H1 (cell line): ENCODE results near the gene MPDU1. TPM values are rescaled to one million over a fixed set of nuclear protein-coding genes. Genes with fewer than 3 reads are reported as not detected.

Source experiments
- CTCF ChIA-PET: fragments of 300-600 bp; sonication (Branson Sonifier 250); formaldehyde crosslinking; loops from one replicate; lab custom pipeline; 2021; ENCODE audit not compliant: partially characterized antibody; lab: Charles Lee
- POLR2A ChIA-PET: fragments of 300-600 bp; sonication (Branson Sonifier 250); formaldehyde crosslinking; loops from one replicate; lab custom pipeline; 2021; ENCODE audit warnings: inconsistent platforms; ENCODE audit not compliant: partially characterized antibody; lab: Charles Lee
- DNase-seq, 2 experiments: peaks; one replicate each; pipeline versions ENCODE4 v3.0.0 to v3.0.0-alpha.2; 2010 to 2022; ENCODE audit warnings: low spot score in 2 of 2, low read depth in 1 of 2, mixed read lengths in 1 of 2
- FAIRE-seq: peaks from 2 replicates; lab custom pipeline; 2011; peaks lifted over from hg19 to GRCh38; lab: Jason Lieb, UNC
- H2AFZ ChIP-seq: 2 replicates; pipeline ENCODE4 v1.8.1; 2012; ENCODE audit warnings: low read length, inconsistent platforms
- H2AK5ac ChIP-seq: 2 replicates; pipeline ENCODE4 v1.6.1; 2013; ENCODE audit warnings: low read depth, low read length
- H2BK120ac ChIP-seq: replicated peaks from 2 replicates; pipeline ENCODE3; 2013; ENCODE audit warnings: low read depth, low read length, inconsistent platforms
- H2BK12ac ChIP-seq: 2 replicates; pipeline ENCODE4 v1.6.1; 2013; ENCODE audit warnings: low read depth, low read length
- H2BK15ac ChIP-seq: 2 replicates; pipeline ENCODE4 v1.6.1; 2013; ENCODE audit warnings: low read length
- H2BK20ac ChIP-seq: 2 replicates; pipeline ENCODE4 v1.6.1; 2013; ENCODE audit warnings: low read length
- H2BK5ac ChIP-seq: 2 replicates; pipeline ENCODE4 v1.6.1; 2013; ENCODE audit warnings: low read depth, low read length
- H3K14ac ChIP-seq: 2 replicates; pipeline ENCODE4 v1.6.1; 2013; ENCODE audit warnings: inconsistent platforms; ENCODE audit not compliant: insufficient read length
- H3K18ac ChIP-seq: 2 replicates; pipeline ENCODE4 v1.6.1; 2013; ENCODE audit warnings: low read length; ENCODE audit errors: extremely low read depth
- H3K23ac ChIP-seq: 2 replicates; pipeline ENCODE4 v1.6.1; 2013; ENCODE audit warnings: inconsistent platforms; ENCODE audit not compliant: insufficient read length
- H3K23me2 ChIP-seq: 2 replicates; pipeline ENCODE4 v1.6.1; 2013; ENCODE audit warnings: low read depth, low read length
- H3K27ac ChIP-seq: 2 replicates; pipeline ENCODE4 v1.6.1; 2011; ENCODE audit warnings: low read depth, low read length, inconsistent platforms
- H3K27me3 ChIP-seq, 4 experiments: replicated peaks in 1 of 4; 1 replicate in 1 of 4; 2 replicates in 3 of 4; pipeline versions ENCODE4 v1.6.1 to v1.8.1; 2011 to 2013; ENCODE audit warnings: low read length in 3 of 4, mild to moderate bottlenecking in 3 of 4, inconsistent platforms in 2 of 4, mixed read lengths in 2 of 4, moderate library complexity in 1 of 4; ENCODE audit not compliant: control insufficient read depth in 3 of 4, insufficient read depth in 3 of 4; ENCODE audit errors: extremely low read depth in 1 of 4
- H3K36me3 ChIP-seq, 4 experiments: 2 replicates each; pipeline versions ENCODE4 v1.6.1 to v1.8.1; 2011 to 2013; ENCODE audit warnings: mild to moderate bottlenecking in 4 of 4, low read length in 3 of 4, moderate library complexity in 2 of 4, control low read depth in 1 of 4, inconsistent platforms in 1 of 4; ENCODE audit not compliant: insufficient read depth in 4 of 4, control insufficient read depth in 2 of 4
- H3K4ac ChIP-seq: replicated peaks from 2 replicates; pipeline ENCODE3; 2013; ENCODE audit warnings: low read length, low read depth, mixed read lengths, inconsistent platforms; ENCODE audit not compliant: insufficient read length
- H3K4me1 ChIP-seq, 4 experiments: replicated peaks in 1 of 4; 1 replicate in 1 of 4; 2 replicates in 3 of 4; pipeline versions ENCODE4 v1.6.1 to v1.8.1; 2011 to 2013; ENCODE audit warnings: low read length in 3 of 4, inconsistent platforms in 2 of 4, mixed read lengths in 1 of 4; ENCODE audit not compliant: insufficient read depth in 4 of 4, control insufficient read depth in 3 of 4
- H3K4me2 ChIP-seq, 2 experiments: 2 replicates each; pipeline versions ENCODE4 v1.6.1 to v1.8.1; 2011 to 2013; ENCODE audit warnings: low read depth in 2 of 2, low read length in 2 of 2, control low read depth in 1 of 2, inconsistent platforms in 1 of 2, mild to moderate bottlenecking in 1 of 2; ENCODE audit not compliant: insufficient read depth in 1 of 2
- H3K4me3 ChIP-seq, 4 experiments: fragments of 200-600, 300-600 bp in 1 of 4; sonication (generic), shearing (Covaris generic), sonication (Bioruptor Twin) in 1 of 4; 2 replicates each; pipeline versions ENCODE4 v1.5.1 to v1.8.1; 2011 to 2016; ENCODE audit warnings: low read length in 4 of 4, low read depth in 3 of 4, control low read depth in 2 of 4, inconsistent platforms in 2 of 4, mild to moderate bottlenecking in 2 of 4, mixed read lengths in 1 of 4, moderate library complexity in 1 of 4; ENCODE audit not compliant: insufficient read depth in 2 of 4; ENCODE audit errors: extremely low read depth in 1 of 4
- H3K56ac ChIP-seq: replicated peaks from 2 replicates; pipeline ENCODE3; 2013; ENCODE audit warnings: low read depth, mild to moderate bottlenecking, mixed read lengths, low read length, inconsistent platforms; ENCODE audit not compliant: insufficient read length
- H3K79me1 ChIP-seq: 2 replicates; pipeline ENCODE4 v1.6.1; 2013; ENCODE audit warnings: low read depth, low read length, control low read depth
- H3K79me2 ChIP-seq, 2 experiments: 2 replicates each; pipeline versions ENCODE4 v1.6.1 to v1.8.1; 2012 to 2013; ENCODE audit warnings: low read length in 2 of 2, mild to moderate bottlenecking in 2 of 2, inconsistent platforms in 1 of 2; ENCODE audit not compliant: insufficient read depth in 2 of 2, control insufficient read depth in 1 of 2
- H3K9ac ChIP-seq, 4 experiments: replicated peaks in 1 of 4; 1 replicate in 1 of 4; 2 replicates in 3 of 4; pipeline versions ENCODE4 v1.6.1 to v1.8.1; 2011 to 2013; ENCODE audit warnings: low read depth in 3 of 4, low read length in 3 of 4, control low read depth in 2 of 4, mild to moderate bottlenecking in 2 of 4, moderate library complexity in 2 of 4, inconsistent platforms in 1 of 4; ENCODE audit errors: extremely low read depth in 1 of 4
- H3K9me3 ChIP-seq, 2 experiments: 2 replicates each; pipeline versions ENCODE4 v1.6.1 to v1.8.1; 2012 to 2013; ENCODE audit warnings: mild to moderate bottlenecking in 2 of 2, moderate library complexity in 2 of 2, control low read depth in 1 of 2, inconsistent platforms in 1 of 2, low read depth in 1 of 2, low read length in 1 of 2, mixed read lengths in 1 of 2; ENCODE audit not compliant: insufficient read depth in 2 of 2
- H4K20me1 ChIP-seq, 2 experiments: replicated peaks in 1 of 2; 2 replicates each; pipeline versions ENCODE3 to v1.8.1; 2011 to 2013; ENCODE audit warnings: inconsistent platforms in 2 of 2, low read length in 2 of 2, mild to moderate bottlenecking in 1 of 2; ENCODE audit not compliant: insufficient read depth in 2 of 2, control insufficient read depth in 1 of 2
- H4K5ac ChIP-seq: 2 replicates; pipeline ENCODE4 v1.6.1; 2013; ENCODE audit warnings: low read length, low read depth, mixed read lengths, inconsistent platforms; ENCODE audit not compliant: insufficient read length
- H4K8ac ChIP-seq: 2 replicates; pipeline ENCODE4 v1.8.0; 2013; ENCODE audit warnings: mild to moderate bottlenecking, moderate library complexity, low read length, inconsistent platforms; ENCODE audit not compliant: insufficient read depth; ENCODE audit errors: extremely low read depth
- H4K91ac ChIP-seq: replicated peaks from 2 replicates; pipeline ENCODE3; 2013; ENCODE audit warnings: low read length, mixed read lengths, inconsistent platforms; ENCODE audit not compliant: insufficient read length
- CBX8 ChIP-seq: fragments of 300-800, 300-1000 bp; sonication (generic); IDR thresholded peaks from 2 replicates; pipeline ENCODE4 v1.7.1; 2016; ENCODE audit warnings: low read depth, low read length, borderline replicate concordance
- HDAC2 ChIP-seq, 2 experiments: fragments of 300-600 bp in 1 of 2; sonication (generic) in 1 of 2; IDR thresholded peaks; 2 replicates each; pipeline ENCODE4 v1.6.1; 2011 to 2012; ENCODE audit warnings: low read depth in 2 of 2, low read length in 2 of 2, mild to moderate bottlenecking in 2 of 2, moderate library complexity in 2 of 2, borderline replicate concordance in 1 of 2, inconsistent platforms in 1 of 2
- MAX ChIP-seq: IDR thresholded peaks from 2 replicates; pipeline ENCODE4 v1.6.1; 2012; ENCODE audit warnings: inconsistent platforms
- POLR2A ChIP-seq, 2 experiments: IDR thresholded peaks; 1 replicate in 1 of 2; 2 replicates in 1 of 2; pipeline ENCODE4 v1.6.1; 2011; ENCODE audit warnings: low read depth in 2 of 2, low read length in 2 of 2, mild to moderate bottlenecking in 2 of 2; ENCODE audit errors: control extremely low read depth in 1 of 2
- POLR2AphosphoS5 ChIP-seq: IDR thresholded peaks from 2 replicates; pipeline ENCODE4 v1.6.1; 2011; ENCODE audit warnings: low read depth, low read length
- WGBS, 2 experiments: shearing (Covaris generic) in 1 of 2; methylation state at CpG; one replicate each; pipeline versions ENCODE4 v1.1.6 to v1.1.7; 2013 to 2015; ENCODE audit warnings: low lambda C conversion rate in 2 of 2, mixed read lengths in 2 of 2, inconsistent platforms in 1 of 2, low coverage in 1 of 2, missing lambda C conversion rate in 1 of 2; ENCODE audit not compliant: insufficient replicate concordance in 2 of 2, insufficient coverage in 1 of 2, insufficient read length in 1 of 2; ENCODE audit errors: extremely low coverage in 1 of 2, missing lambda C conversion rate in 1 of 2; 5-methylcytosine and 5-hydroxymethylcytosine counted together
- polyA plus RNA-seq, 7 experiments: library from polyadenylated mRNA; depleted of rRNA in 3 of 7; stranded (reverse) in 5 of 7; unstranded in 2 of 7; fragments of >200 nt in 5 of 7; fragments of 200-250 nt in 2 of 7; gene quantifications; 1 replicate in 5 of 7; 2 replicates in 1 of 7; 4 replicates in 1 of 7; pipeline versions ENCODE4 v1.2.1 to v1.2.3, GENCODE V29; 2011 to 2013; ENCODE audit warnings: missing spikeins in 2 of 7, mixed read lengths in 2 of 7
- total RNA-seq: library from RNA; stranded (reverse); fragmentation: NEBNext Ultra II Directional; extraction: Animal tissue kit (Norgen Biotek cat#: 25700); gene quantifications from 2 replicates; pipeline ENCODE4 v1.2.1, GENCODE V29; 2021

Gene MPDU1
- total and polyA plus RNA-seq, 2 of the 8 experiments (the other 6 are each of a cell fraction or from before 2014, with no cell fraction given), result 63.2 to 142 TPM

GRCh38 chr17:7574176-7574953 lies 9.3 kb upstream of the MPDU1 start:
- H4K91ac ChIP-seq, result no peak overlapping the region
- ChIA-PET CTCF (interaction anchor here (1.0 to 3.6 kb wide), 6 partner anchors 9 to 60 kb away, joined by 3 to 24 read pairs (median 6); partner anchors contain the start of genes MPDU1 and SOX15), POLR2A (interaction anchor here (0.7 to 37.5 kb wide), 45 partner anchors 8 to 367 kb away, joined by 3 to 1144 read pairs (median 4); partner anchors contain the start of genes ACAP1, ATP1B2, CD68 and CHRNB1)
- WGBS, 2 experiments, result 63% methylated on average over 15 of the region's 15 CpGs; no CpG with 5 or more reads in 1 of the 2 experiments
- H3K79me1 ChIP-seq, result peaks cover 6% of the 10 kb centered on the region
- H2BK15ac ChIP-seq, result no peak overlapping the region
- peak overlapping the region; percentile 99; the same call in 1 of the 2 replicates for H3K27ac ChIP-seq
- peak overlapping the region; percentile 62 to 100 (median 76) for H3K9ac ChIP-seq
- H3K79me2 ChIP-seq, result peaks cover 23 to 39% of the 10 kb centered on the region in 2 experiments
- no peak overlapping the region for H3K23ac ChIP-seq
- FAIRE-seq (no peak), DNase-seq (no peak)
- peaks cover 48 to 78% (median 67%) of the 10 kb centered on the region in 4 experiments for H3K36me3 ChIP-seq
- no peak overlapping the region for H4K8ac ChIP-seq
- H3K23me2 ChIP-seq, result peaks cover 4% of the 10 kb centered on the region
- H3K18ac ChIP-seq, result no peak overlapping the region
- H4K20me1 ChIP-seq, result peaks cover 27 to 34% of the 10 kb centered on the region in 2 experiments
- no peak overlapping the region for H3K4ac ChIP-seq
- H2BK20ac ChIP-seq, result no peak overlapping the region
- no peaks in the 10 kb centered on the region for H3K9me3 ChIP-seq
- H4K5ac ChIP-seq, result no peak overlapping the region
- no peak overlapping the region for H3K14ac ChIP-seq
- no peak overlapping the region for H2BK120ac ChIP-seq
- H3K4me3 ChIP-seq, result peak overlapping the region; percentile 97 to 99 (median 98)
- peaks cover 4 to 10% (median 7%) of the 10 kb centered on the region in 4 experiments for H3K4me1 ChIP-seq
- H3K27me3 ChIP-seq, result no peaks in the 10 kb centered on the region
- no peak overlapping the region for H3K56ac ChIP-seq
- H2AK5ac ChIP-seq, result no peak overlapping the region
- peak overlapping the region; percentile 71 to 97 for H3K4me2 ChIP-seq
- TF ChIP-seq CBX8 (no peak), POLR2AphosphoS5 (peak; percentile 66), HDAC2 (IDR thresholded peaks at IDR 0.05; ENCODE audit: borderline replicate concordance in 1 of 2, low read depth in 2 of 2, low read length in 2 of 2) (0 out of 4 replicates have a peak, but pooled peaks of 1 of the 2 experiments have one; percentile 14), MAX (no peak), POLR2A (IDR thresholded peaks at IDR 0.05; ENCODE audit: control extremely low read depth in 1 of 2, low read depth in 2 of 2, low read length in 2 of 2) (peak; percentile 5 to 69)
- no peak overlapping the region for H2AFZ ChIP-seq
- 0 out of 2 replicates have a peak overlapping the region, but pooled peaks have one; percentile 8 for H2BK5ac ChIP-seq
- H2BK12ac ChIP-seq, result no peak overlapping the region
